GM13977 (cell line): ENCODE results near the gene CDKN2B-AS1.

Experiments
- DNase-seq: peaks from one replicate; pipeline ENCODE4 v3.0.0; 2012; ENCODE audit warnings: low spot score
- CTCF ChIP-seq: IDR thresholded peaks from 2 replicates; pipeline ENCODE4 v1.5.1; 2012; ENCODE audit warnings: mild to moderate bottlenecking, control low read depth; ENCODE audit not compliant: insufficient read depth; ENCODE audit errors: extremely low read depth, missing control alignments
- in situ Hi-C: fragments of 300-500 bp; cut with MboI; formaldehyde crosslinking; loops from one replicate; pipeline ENCODE4 v1.12.0; 2022; ENCODE audit warnings: low sequenced_read_pairs, low pct_unique_long_range_greater_than_20kb, mixed read lengths, inconsistent platforms; ENCODE audit not compliant: unreplicated experiment

Gene CDKN2B-AS1

GRCh38 chr9:22010866-22011625, 16.5 kb downstream of the CDKN2B-AS1 start:
- in situ Hi-C loops: no loop called here
- no peak for TF ChIP-seq CTCF
- DNase-seq: no peak

GRCh38 chr9:22022396-22022795, 27.8 kb downstream of the CDKN2B-AS1 start:
- in situ Hi-C loops: no loop called here
- no peak for DNase-seq
- TF ChIP-seq CTCF: no peak

- no peak for DNase-seq
- in situ Hi-C loops: loop anchor here (25.0 kb wide), 1 partner anchor 214 kb away; the partner anchor contains the start of gene MTAP
- no peak for TF ChIP-seq CTCF
Measured at GRCh38 chr9:22026696-22027095, 32.1 kb downstream of the CDKN2B-AS1 start.

GRCh38 chr9:22028394-22028793, 33.8 kb downstream of the CDKN2B-AS1 start:
- TF ChIP-seq CTCF: no peak
- DNase-seq: no peak
- in situ Hi-C loops: loop anchor here (25.0 kb wide), 1 partner anchor 216 kb away; the partner anchor contains the start of gene MTAP

GRCh38 chr9:22029231-22029630, 34.6 kb downstream of the CDKN2B-AS1 start:
- no peak for DNase-seq
- in situ Hi-C loops: loop anchor here (25.0 kb wide), 1 partner anchor 217 kb away; the partner anchor contains the start of gene MTAP
- TF ChIP-seq CTCF: no peak

- no peak for DNase-seq
- in situ Hi-C loops: loop anchor here (25.0 kb wide), 1 partner anchor 218 kb away; the partner anchor contains the start of gene MTAP
- no peak for TF ChIP-seq CTCF
Measured at GRCh38 chr9:22030101-22030598, 35.6 kb downstream of the CDKN2B-AS1 start.
